CD4-positive, alpha-beta T cell treated with Interleukin-2 at 100 ng/mL for 4 hours (primary cell): ENCODE results near the gene VIPR2.

Source experiments
- DNase-seq: peaks from one replicate; pipeline ENCODE4 v3.0.0-alpha.2; 2020; ENCODE audit warnings: low spot score

Gene VIPR2

GRCh38 chr7:159023746-159024145 is 120.9 kb downstream of the VIPR2 start:
- DNase-seq: no peak

- DNase-seq: no peak
Measured at GRCh38 chr7:159023206-159023605, 121.5 kb downstream of the VIPR2 start.

GRCh38 chr7:159022238-159022993 is 122.3 kb downstream of the VIPR2 start:
- no peak for DNase-seq

- no peak for DNase-seq
Measured at GRCh38 chr7:159020987-159021386, 123.7 kb downstream of the VIPR2 start.

GRCh38 chr7:159019111-159019510 is 125.6 kb downstream of the VIPR2 start:
- DNase-seq: no peak

- DNase-seq: no peak
Measured at GRCh38 chr7:159017741-159018140, 126.9 kb downstream of the VIPR2 start.

- DNase-seq: no peak
Measured at GRCh38 chr7:159017210-159017609, 127.5 kb downstream of the VIPR2 start.

GRCh38 chr7:159016591-159016990 is 128.1 kb downstream of the VIPR2 start:
- no peak for DNase-seq

GRCh38 chr7:159015454-159016410 is 128.9 kb downstream of the VIPR2 start:
- no peak for DNase-seq

- DNase-seq: no peak
Measured at GRCh38 chr7:159015081-159015453, 129.6 kb downstream of the VIPR2 start.

- no peak for DNase-seq
Measured at GRCh38 chr7:159014297-159015062, 130.2 kb downstream of the VIPR2 start.

- DNase-seq: no peak
Measured at GRCh38 chr7:159013825-159014289, 130.8 kb downstream of the VIPR2 start.

- DNase-seq: no peak
Measured at GRCh38 chr7:159013181-159013690, 131.4 kb downstream of the VIPR2 start.

- no peak for DNase-seq
Measured at GRCh38 chr7:159012353-159013069, 132.2 kb downstream of the VIPR2 start.

GRCh38 chr7:159011722-159012022 is 133.0 kb downstream of the VIPR2 start:
- DNase-seq: no peak

GRCh38 chr7:159010937-159011721 is 133.5 kb downstream of the VIPR2 start:
- DNase-seq: no peak

GRCh38 chr7:159010411-159010810 is 134.3 kb downstream of the VIPR2 start:
- no peak for DNase-seq

- DNase-seq: no peak
Measured at GRCh38 chr7:159009951-159010350, 134.7 kb downstream of the VIPR2 start.

GRCh38 chr7:159008417-159008816 is 136.2 kb downstream of the VIPR2 start:
- DNase-seq: no peak

GRCh38 chr7:159007996-159008389 is 136.7 kb downstream of the VIPR2 start:
- DNase-seq: no peak
